GM18499 (cell line): ENCODE results near the gene KRT76.
"Not testable (repeated sequence)": the region's sequence is repeated elsewhere in the genome, so short reads cannot be mapped to it uniquely, and the experiment has no call there.

ENCODE experiments used
- ATAC-seq: cut with Tn5 transposase; IDR thresholded peaks from one replicate; pipeline ENCODE4 v1.9.1; 2021; ENCODE audit warnings: moderate number of reproducible peaks; ENCODE audit not compliant: insufficient read depth, unreplicated experiment

KRT76 gene

GRCh38 chr12:52765702-52766101 is 11.4 kb downstream of the KRT76 start:
- no peak for ATAC-seq

DNA sequence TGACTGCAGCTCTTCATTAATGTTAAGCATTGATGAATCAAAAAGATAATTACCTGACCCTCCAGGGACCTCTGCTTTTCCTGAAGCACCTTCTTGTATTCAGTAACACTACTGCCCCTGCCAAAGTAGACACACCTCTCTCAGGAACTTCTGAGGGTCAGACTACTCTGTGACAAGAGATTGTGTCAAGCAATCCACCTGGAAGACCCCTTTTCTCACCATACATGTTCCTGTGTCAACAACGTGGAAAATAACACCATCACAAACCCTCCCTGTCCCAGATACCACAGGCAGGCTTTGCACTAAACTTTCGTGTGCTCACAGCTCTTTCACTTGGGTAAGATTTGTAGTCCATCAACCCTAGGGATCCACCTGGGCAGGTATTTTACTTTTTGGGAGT is 13.2 kb downstream of the KRT76 start:
- ATAC-seq: no peak

DNA sequence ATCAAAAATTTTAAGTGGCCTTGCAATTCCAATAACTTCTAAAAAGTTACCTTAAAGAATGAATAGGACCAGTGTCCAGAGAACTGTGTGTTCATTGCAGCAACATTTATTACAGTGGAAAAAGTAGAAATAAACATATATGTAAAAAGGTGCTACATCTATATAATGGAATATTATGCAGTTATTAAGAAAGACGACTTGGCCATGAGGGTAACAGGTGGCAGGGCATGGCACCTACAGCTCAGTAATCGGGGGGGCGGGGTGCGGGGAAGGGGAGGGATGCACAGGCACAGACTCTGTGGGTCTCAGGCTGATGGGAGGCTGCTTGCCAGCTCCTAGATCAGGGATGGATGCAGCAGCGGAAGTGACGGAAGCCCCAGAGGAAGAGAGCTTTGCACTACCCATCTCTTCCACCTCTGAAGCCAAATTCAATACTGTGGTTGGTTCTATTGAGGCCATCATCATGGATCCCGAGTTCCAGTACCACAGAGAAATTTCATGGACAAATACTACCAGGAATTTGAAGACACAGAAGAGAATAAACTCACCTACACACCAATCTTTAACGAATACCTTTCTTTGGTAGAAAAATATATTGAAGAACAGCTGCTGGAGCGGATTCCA is 14.0 kb downstream of the KRT76 start:
- ATAC-seq: no peak

DNA sequence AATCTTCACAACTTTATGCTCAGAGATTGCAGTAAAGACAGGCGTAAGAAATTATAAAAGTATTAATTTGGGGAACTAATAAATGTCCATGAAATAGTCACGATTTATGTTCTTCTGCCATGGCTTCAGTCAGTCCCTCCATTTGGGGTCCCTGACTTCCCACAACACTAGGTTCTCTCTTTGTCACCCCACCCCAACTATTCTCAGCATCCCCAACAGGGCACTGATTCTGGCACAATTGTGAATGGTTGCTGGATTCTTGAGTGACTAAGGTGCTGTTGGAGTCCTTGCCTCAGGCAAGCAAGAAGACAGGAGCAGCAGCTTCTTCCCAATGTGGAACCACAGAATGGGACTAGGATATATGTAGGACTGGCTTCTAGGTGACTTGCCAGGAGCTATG is 15.3 kb downstream of the KRT76 start:
- no peak for ATAC-seq

- ATAC-seq: not testable (repeated sequence)
Observed at GRCh38 chr12:52761218-52761617, 15.9 kb downstream of the KRT76 start.

GRCh38 chr12:52760623-52761022 is 16.5 kb downstream of the KRT76 start:
- no peak for ATAC-seq

GRCh38 chr12:52759695-52760094 is 17.4 kb downstream of the KRT76 start:
- ATAC-seq: no peak

DNA sequence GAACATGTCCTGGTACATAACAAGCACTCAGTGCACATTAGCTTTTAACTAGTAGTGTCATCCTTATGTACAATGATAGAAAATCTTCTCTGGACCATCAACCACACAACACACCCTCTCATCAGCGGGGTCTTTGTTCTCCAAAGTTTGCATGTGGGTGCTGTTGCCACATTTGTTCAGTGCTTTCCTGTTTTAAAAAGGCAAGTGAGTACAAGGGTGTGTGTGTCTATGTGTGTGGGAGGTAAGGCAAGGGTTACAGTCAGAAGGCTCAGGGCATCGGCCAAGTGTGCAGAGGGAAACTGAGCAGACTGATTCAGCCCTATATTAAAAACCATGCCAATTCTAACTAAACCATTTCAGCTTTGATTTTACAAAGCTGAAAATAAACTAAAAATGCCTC is 17.9 kb downstream of the KRT76 start:
- no peak for ATAC-seq

DNA sequence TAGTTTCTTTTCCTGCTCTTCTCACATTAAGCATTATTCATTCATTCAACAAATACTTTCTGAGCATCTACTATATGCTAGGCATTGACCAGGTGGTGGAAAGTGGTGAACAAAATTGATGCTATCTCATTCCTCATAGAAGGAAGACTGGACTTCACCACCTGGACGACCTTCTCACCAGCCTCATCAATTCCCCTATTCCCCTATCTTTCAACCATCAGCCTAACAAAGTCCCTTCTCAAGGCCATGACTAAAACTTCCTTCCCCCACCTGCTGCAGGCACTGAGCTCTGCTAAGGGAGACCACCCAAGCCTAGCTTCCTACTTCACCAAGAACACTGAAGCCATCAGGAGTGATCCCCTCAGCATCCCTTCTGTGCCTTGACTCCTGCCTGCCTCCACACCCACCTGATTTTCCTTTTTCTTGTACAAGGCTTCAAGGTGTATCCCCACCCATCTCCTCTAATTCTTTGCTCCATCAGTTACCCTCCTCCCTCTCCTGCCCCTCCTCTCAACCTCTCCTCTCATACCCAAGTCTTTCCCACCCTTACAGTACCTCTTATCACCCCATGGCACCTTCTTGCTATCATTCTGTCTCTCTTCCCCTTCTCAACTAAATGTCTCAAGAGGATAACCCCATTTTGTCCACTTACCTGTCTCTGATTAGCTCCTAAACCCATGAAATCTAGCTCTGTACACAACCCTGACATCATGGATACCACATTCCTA is 19.5 kb downstream of the KRT76 start:
- no peak for ATAC-seq

GRCh38 chr12:52756281-52756960 is 20.7 kb downstream of the KRT76 start:
- no peak for ATAC-seq

GRCh38 chr12:52755533-52755932 is 21.6 kb downstream of the KRT76 start:
- no peak for ATAC-seq

DNA sequence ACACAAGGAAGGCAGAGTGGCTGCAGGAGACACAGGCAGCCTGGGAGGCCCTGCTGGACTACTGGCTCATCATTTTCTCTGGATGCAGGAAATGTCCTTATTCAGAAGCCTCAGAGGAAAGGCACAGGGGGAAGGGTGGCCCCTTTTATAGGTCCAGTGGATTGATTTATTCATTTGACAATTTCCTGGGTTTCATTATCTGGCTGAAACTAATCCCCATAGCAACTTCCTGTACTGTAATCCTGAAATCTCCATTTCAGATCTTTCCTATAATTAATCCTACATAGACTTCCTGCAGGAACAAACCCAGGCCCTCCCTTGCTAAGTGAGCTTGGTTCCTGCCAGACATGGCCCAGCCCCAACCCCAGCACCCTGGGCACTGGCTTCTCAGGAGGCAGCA is 23.0 kb downstream of the KRT76 start:
- no peak for ATAC-seq

DNA sequence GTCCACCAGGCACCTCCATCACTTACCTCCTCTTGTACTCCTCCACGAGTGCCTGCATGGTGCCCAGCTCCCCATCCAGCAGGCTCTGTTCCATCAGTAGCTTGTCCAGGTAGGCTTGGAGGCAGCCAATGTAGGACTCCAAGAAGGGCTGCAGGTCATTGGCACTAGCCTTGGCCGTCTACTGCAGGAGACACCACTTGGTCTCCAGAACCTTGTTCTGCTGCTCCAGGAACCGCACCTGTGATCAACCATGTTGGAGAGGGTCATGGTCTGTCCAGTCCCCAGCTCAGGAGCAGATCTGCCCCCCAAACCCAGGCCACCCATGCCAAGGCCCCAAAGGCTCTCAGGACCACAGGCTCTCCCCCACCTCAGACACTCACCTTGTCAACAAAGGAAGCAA is 23.9 kb downstream of the KRT76 start:
- no peak for ATAC-seq

DNA sequence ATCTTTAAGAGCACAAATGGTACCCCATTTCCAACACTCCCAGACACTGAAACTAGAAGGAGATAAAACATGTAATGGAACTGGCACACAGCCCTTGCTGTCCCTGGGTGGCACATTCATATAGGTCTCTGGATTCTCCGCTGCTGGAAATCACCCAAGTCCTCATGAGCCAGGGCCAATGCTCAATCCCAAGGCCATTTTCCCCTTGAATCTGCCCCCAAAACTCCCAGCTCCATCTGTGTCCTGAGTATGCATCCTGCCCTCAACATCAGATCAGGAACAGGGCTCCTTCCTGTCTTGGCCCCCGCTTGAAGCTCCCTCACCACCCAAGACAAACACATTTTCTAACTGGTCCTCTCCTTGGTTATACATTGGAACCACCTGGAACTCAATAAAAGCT is 24.6 kb downstream of the KRT76 start:
- ATAC-seq: no peak

DNA sequence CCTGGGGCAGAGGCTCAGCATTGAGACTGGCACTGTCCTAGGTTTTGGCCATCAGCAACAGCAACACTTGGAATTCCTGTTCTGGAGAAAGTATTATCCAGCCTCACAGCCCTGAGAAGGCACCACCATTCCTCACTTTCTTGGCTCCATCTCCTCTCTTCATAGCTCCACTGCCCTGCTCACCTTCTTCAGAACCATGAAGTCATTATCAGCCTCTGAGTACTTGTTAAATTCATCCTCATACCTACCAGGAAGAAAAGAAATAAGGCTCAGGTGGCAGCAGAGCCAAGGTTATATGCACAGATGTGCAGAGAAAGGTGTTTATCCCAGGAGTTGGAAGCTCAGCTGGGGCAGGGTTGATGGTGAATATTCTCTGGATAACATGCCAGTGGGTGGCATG is 25.4 kb downstream of the KRT76 start:
- no peak for ATAC-seq

DNA sequence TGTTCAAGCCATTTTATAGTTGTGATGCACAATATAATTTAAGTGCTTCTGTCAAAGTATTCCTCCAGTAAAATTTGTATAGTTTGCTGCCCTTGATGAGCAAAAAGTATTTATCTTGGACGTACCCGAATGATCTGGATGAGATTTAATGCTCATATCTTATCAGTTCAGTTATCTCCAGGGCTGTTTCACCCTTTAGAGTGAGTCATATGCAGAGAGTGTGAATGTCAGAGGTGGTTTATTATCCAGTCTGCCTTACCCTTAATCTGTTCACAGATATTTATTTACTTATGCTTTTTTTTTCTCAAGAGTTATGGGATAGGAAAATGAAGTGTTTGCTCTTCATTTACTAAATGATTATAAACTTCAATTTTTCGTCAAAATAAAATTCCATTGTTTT is 26.6 kb downstream of the KRT76 start:
- not testable (repeated sequence) for ATAC-seq

GRCh38 chr12:52749827-52750226 is 27.3 kb downstream of the KRT76 start:
- ATAC-seq: no peak

GRCh38 chr12:52748578-52748977 is 28.6 kb downstream of the KRT76 start:
- no peak for ATAC-seq

DNA sequence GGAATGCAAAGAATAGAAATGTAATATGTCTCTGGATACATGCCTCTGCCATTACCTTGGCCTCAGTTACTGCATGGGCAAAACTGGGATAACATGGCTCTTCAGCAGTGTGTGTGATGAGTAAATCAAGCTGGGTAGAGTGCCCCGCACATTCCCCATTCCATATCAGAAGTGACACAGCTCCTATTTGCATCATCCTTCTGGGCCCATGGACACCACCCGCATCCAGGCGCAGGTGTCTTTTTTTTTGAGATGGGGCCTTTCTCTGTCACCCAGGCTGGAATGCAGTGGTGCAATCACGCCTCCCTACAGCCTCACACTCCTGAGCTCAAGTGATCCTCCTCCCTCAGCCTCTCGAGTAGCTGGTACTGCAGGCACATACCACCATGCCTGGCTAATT is 31.6 kb downstream of the KRT76 start:
- ATAC-seq: no peak

GRCh38 chr12:52744493-52745156 is 32.5 kb downstream of the KRT76 start:
- ATAC-seq: no peak

DNA sequence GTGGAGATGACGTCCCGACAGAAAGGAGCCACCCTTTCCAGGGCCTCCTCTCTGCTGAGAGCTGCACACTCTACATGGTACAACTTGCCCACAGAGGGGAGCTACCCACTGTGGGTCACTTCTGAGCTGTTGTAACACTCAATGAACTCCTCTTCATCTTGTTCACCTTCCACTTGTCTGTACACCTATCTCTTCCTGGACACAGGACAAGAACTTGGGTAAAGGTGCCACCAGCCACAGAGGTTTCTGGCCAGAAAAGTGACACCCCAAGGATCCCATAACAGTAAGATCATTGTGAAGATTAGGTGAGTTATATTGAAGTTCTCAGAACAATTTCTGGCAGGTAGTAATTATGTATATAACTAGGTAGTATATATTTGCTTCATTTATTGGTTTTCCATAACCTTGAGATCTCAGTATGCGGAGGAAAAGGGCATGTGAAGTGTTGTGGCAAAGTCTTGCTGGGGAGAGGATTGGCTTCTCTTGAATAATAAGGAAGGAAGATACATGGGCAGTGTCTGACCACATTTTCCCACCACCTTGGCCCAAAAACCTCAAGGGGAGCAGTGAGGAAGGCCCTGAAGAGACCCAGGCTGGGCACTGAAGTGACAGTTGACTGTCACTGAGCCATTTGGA is 34.2 kb downstream of the KRT76 start:
- no peak for ATAC-seq
